HepG2 (cell line): Measurements from ENCODE around the gene BLOC1S1.

Source experiments
- ARID3A ChIP-seq: IDR thresholded peaks from 2 replicates; pipeline ENCODE4 v1.6.1; 2012; ENCODE audit warnings: low read depth, low read length, improper control_type of control experiment
- ELF3 ChIP-seq: IDR thresholded peaks from 2 replicates; pipeline ENCODE4 v1.6.1; 2016; ENCODE audit warnings: missing genetic modification reagents, missing compliant biosample characterization
- EZH2 ChIP-seq: conservative IDR thresholded peaks from 2 replicates; pipeline ENCODE4 v1.6.1; 2012; ENCODE audit warnings: mild to moderate bottlenecking, low read depth, low read length, moderate library complexity
- FOXM1 ChIP-seq: sonication (generic); formaldehyde crosslinking; IDR thresholded peaks from 2 replicates; pipeline ENCODE4 v1.5.0; 2020; ENCODE audit warnings: missing genetic modification reagents
- KDM6A ChIP-seq: IDR thresholded peaks from 2 replicates; pipeline ENCODE4 v1.6.1; 2016; ENCODE audit warnings: low read depth
- KIAA2018 ChIP-seq: sonication (generic); formaldehyde crosslinking; IDR thresholded peaks from 2 replicates; pipeline ENCODE4 v1.5.0; 2020; ENCODE audit warnings: mild to moderate bottlenecking, missing genetic modification reagents, borderline replicate concordance
- MZF1 ChIP-seq: sonication (generic); formaldehyde crosslinking; IDR thresholded peaks from 2 replicates; pipeline ENCODE4 v1.8.1; 2023; ENCODE audit warnings: mild to moderate bottlenecking, missing genetic modification reagents, borderline replicate concordance
- ZZZ3 ChIP-seq: sonication (generic); formaldehyde crosslinking; IDR thresholded peaks from 2 replicates; pipeline ENCODE4 v1.4.0; 2020; ENCODE audit warnings: missing genetic modification reagents, mild to moderate bottlenecking, borderline replicate concordance

DNA sequence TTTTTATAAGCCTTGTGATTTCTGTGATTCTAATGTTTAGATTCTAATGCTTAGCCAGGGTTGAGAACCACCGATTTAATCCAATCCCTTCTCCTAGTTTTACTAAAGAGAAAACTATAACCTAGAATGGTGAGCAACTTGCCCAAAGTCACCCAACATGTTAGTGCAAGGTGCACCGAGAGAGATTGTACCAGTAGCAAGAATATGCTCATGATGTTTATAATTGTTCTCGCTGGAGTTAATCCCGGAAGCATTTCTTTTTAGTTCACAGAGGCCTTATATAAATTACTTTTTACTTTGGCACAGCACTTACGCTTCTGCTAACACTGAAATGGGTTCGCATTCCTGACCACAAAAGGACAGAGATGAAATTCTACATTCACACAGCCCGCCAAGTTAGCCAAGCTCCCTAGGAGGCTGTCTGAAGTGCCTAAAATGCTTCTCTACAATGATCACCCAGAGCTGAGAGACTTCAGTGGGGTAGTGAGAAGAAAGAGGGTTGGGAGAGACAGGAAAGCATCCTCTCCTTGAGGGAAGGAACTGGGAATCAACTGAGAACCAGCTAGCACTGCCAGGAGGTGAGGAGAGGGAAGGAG, 579 bp upstream of the BLOC1S1 start:
- TF ChIP-seq KIAA2018 (CRISPR knock-in tag) = no peak
- no peak for TF ChIP-seq ARID3A
- no peak for TF ChIP-seq ZZZ3 (CRISPR knock-in tag)
- TF ChIP-seq KDM6A (CRISPR knock-in tag) = no peak
- TF ChIP-seq FOXM1 (CRISPR knock-in tag) = no peak
- no peak for TF ChIP-seq MZF1 (CRISPR knock-in tag)
- TF ChIP-seq ELF3 (CRISPR knock-in tag) = no peak
- TF ChIP-seq EZH2 = no peak
